Measurements from ENCODE around the gene WDR46. TPM values are rescaled to one million over a fixed set of nuclear protein-coding genes. Genes with fewer than 3 reads are reported as not detected.
A peak's percentile ranks its signal among the peaks of the same experiment; 100 is the strongest.

The WDR46 gene
- total and polyA plus RNA-seq, 10 of the 15 experiments (the other 5 are each of a cell fraction or from before 2014, with no cell fraction given), result 10.1 to 147 (median 86.0) TPM

- no peak for TF ChIP-seq MLLT1 (IDR thresholded peaks at IDR 0.05)
- no peak for TF ChIP-seq JUND (IDR thresholded peaks at IDR 0.05; ENCODE audit: low read depth, low read length)
- no peak; the same call in 1 of the 2 replicates for TF ChIP-seq RAD51 (IDR thresholded peaks at IDR 0.05)
- TF ChIP-seq IKZF1 (conservative IDR thresholded peaks at IDR 0.05), result peak; percentile 99
- peak; percentile 41; the same call in 1 of the 2 replicates for TF ChIP-seq NBN (IDR thresholded peaks at IDR 0.05)
- no peak for TF ChIP-seq ZNF274 (IDR thresholded peaks at IDR 0.05; ENCODE audit: insufficient read depth, insufficient read length)
- peak; percentile 95 for TF ChIP-seq MAX (IDR thresholded peaks at IDR 0.05; ENCODE audit: low read depth, low read length)
- no peak for TF ChIP-seq ZNF24 (IDR thresholded peaks at IDR 0.05)
- peak; percentile 80 for TF ChIP-seq POLR2AphosphoS5 (IDR thresholded peaks at IDR 0.05; ENCODE audit: low read length)
- TF ChIP-seq IRF5 (IDR thresholded peaks at IDR 0.05; ENCODE audit: borderline replicate concordance), result no peak
- no peak for TF ChIP-seq SMARCA5 (IDR thresholded peaks at IDR 0.05)
- no peak for TF ChIP-seq CTCF (IDR thresholded peaks at IDR 0.05 in 2 of 3, conservative IDR thresholded peaks at IDR 0.05 in 1 of 3; ENCODE audit: control insufficient read depth in 2 of 3, extremely low read depth in 1 of 3, insufficient read depth in 1 of 3, low read depth in 3 of 3, low read length in 3 of 3)
- peak; percentile 48; the same call in 1 of the 2 replicates for TF ChIP-seq CBFB (IDR thresholded peaks at IDR 0.05; ENCODE audit: low read depth)
- TF ChIP-seq NKRF (conservative IDR thresholded peaks at IDR 0.05), result peak; percentile 98
- peak; percentile 65 for TF ChIP-seq POLR2A (IDR thresholded peaks at IDR 0.05; ENCODE audit: low read depth, low read length)
- TF ChIP-seq YBX1 (IDR thresholded peaks at IDR 0.05), result no peak
- no peak for TF ChIP-seq CEBPB (IDR thresholded peaks at IDR 0.05; ENCODE audit: borderline replicate concordance in 1 of 2, low read depth in 2 of 2, low read length in 2 of 2)
- peak in 1 of 2 experiments; percentile 28; a peak in 1 of 4 replicates for TF ChIP-seq ETV6 (conservative IDR thresholded peaks at IDR 0.05 in 1 of 2, IDR thresholded peaks at IDR 0.05 in 1 of 2; ENCODE audit: borderline replicate concordance in 1 of 2, low read depth in 1 of 2)
- no peak for TF ChIP-seq BRCA1 (IDR thresholded peaks at IDR 0.05; ENCODE audit: low read depth, low read length)
- 0 out of 2 replicates have a peak, but pooled peaks have one; percentile 57 for TF ChIP-seq RCOR1 (conservative IDR thresholded peaks at IDR 0.05; ENCODE audit: low read depth, low read length)
- TF ChIP-seq ASH2L (IDR thresholded peaks at IDR 0.05; ENCODE audit: borderline replicate concordance, low read depth), result no peak
- TF ChIP-seq POU2F2 (IDR thresholded peaks at IDR 0.05; ENCODE audit: borderline replicate concordance, low read depth, low read length), result no peak
- 0 out of 2 replicates have a peak, but pooled peaks have one; percentile 25 for TF ChIP-seq TBL1XR1 (IDR thresholded peaks at IDR 0.05; ENCODE audit: low read depth, low read length)
- peak; percentile 84 for TF ChIP-seq NR2C2 (IDR thresholded peaks at IDR 0.05; ENCODE audit: borderline replicate concordance, control insufficient read depth, insufficient read length, low read depth)
These were observed at the start of gene WDR46, which contains the start of gene PFDN6 (continued) for GRCh38 chr6:33288921-33289783.

Data from GM12878 (cell line).